Endothelial cell of umbilical vein (primary cell): ENCODE results near the gene MYO1E. TPM values are rescaled to one million over a fixed set of nuclear protein-coding genes. Genes with fewer than 3 reads are reported as not detected.

Experiments
- BruUV-seq: library from RNA; stranded (reverse); fragments of 400-500 nt; replicated peaks from 2 replicates; lab custom pipeline; 2021; lab: Mats Ljungman, UMichigan
- CTCF ChIA-PET: fragments of 300-600, 350-600 bp; sonication (Branson Sonifier 250); formaldehyde crosslinking; loops from one replicate; lab custom pipeline; 2021; ENCODE audit warnings: antibody characterized with exemption, inconsistent platforms; lab: Charles Lee
- POLR2A ChIA-PET: fragments of 300-600, 350-600 bp; sonication (Branson Sonifier 250); formaldehyde crosslinking; loops from one replicate; lab custom pipeline; 2021; ENCODE audit warnings: antibody characterized with exemption, inconsistent platforms; lab: Charles Lee
- DNase-seq: peaks from one replicate; pipeline ENCODE4 v3.0.0-alpha.2; 2011; ENCODE audit warnings: low read depth, low spot score
- FAIRE-seq: peaks from 2 replicates; lab custom pipeline; 2011; peaks lifted over from hg19 to GRCh38; lab: Jason Lieb, UNC
- H2AFZ ChIP-seq: 2 replicates; pipeline ENCODE4 v1.6.0; 2012; ENCODE audit warnings: low read depth, low read length, control low read depth, inconsistent platforms
- H3K27ac ChIP-seq: 2 replicates; pipeline ENCODE4 v1.5.1; 2011; ENCODE audit warnings: low read depth, mild to moderate bottlenecking, control low read depth, low read length, moderate library complexity; ENCODE audit not compliant: insufficient read depth
- H3K27me3 ChIP-seq, 2 experiments: 2 replicates each; pipeline versions ENCODE4 v1.6.0 to v1.6.1; 2011; ENCODE audit warnings: low read length in 2 of 2, mixed read lengths in 1 of 2; ENCODE audit not compliant: control insufficient read depth in 2 of 2, insufficient read depth in 2 of 2
- H3K36me3 ChIP-seq, 2 experiments: 2 replicates in 1 of 2; 3 replicates in 1 of 2; pipeline ENCODE4 v1.5.1; 2011; ENCODE audit warnings: low read length in 2 of 2, mild to moderate bottlenecking in 1 of 2, moderate library complexity in 1 of 2; ENCODE audit not compliant: control insufficient read depth in 2 of 2, insufficient read depth in 2 of 2; ENCODE audit errors: extremely low read depth in 1 of 2
- H3K4me1 ChIP-seq: 3 replicates; pipeline ENCODE4 v1.5.1; 2011; ENCODE audit warnings: mild to moderate bottlenecking, low read length; ENCODE audit not compliant: control insufficient read depth, insufficient read depth; ENCODE audit errors: extremely low read depth
- H3K4me2 ChIP-seq: 2 replicates; pipeline ENCODE4 v1.6.1; 2011; ENCODE audit warnings: low read length, control low read depth, mixed read lengths; ENCODE audit not compliant: insufficient read depth
- H3K4me3 ChIP-seq, 3 experiments: fragments of 200-600 bp in 1 of 3; sonication (generic), shearing (Covaris generic) in 1 of 3; replicated peaks in 1 of 3; 2 replicates each; pipeline ENCODE4 v1.5.1; 2011 to 2016; ENCODE audit warnings: control low read depth in 3 of 3, low read length in 3 of 3, mild to moderate bottlenecking in 2 of 3, inconsistent platforms in 1 of 3, low read depth in 1 of 3, moderate library complexity in 1 of 3; ENCODE audit not compliant: insufficient read depth in 1 of 3
- H3K79me2 ChIP-seq: 2 replicates; pipeline ENCODE4 v1.6.0; 2012; ENCODE audit warnings: low read length, inconsistent platforms; ENCODE audit not compliant: control insufficient read depth, insufficient read depth
- H3K9ac ChIP-seq: replicated peaks from 2 replicates; pipeline ENCODE3; 2011; ENCODE audit warnings: low read length, control low read depth; ENCODE audit not compliant: insufficient read depth; ENCODE audit errors: extremely low read depth
- H3K9me1 ChIP-seq: replicated peaks from 3 replicates; pipeline ENCODE4 v1.6.0; 2011; ENCODE audit warnings: mild to moderate bottlenecking, low read length; ENCODE audit not compliant: control insufficient read depth, insufficient read depth; ENCODE audit errors: extremely low read depth
- H3K9me3 ChIP-seq: replicated peaks from 2 replicates; pipeline ENCODE4 v1.5.1; 2012; ENCODE audit warnings: low read length, inconsistent platforms; ENCODE audit not compliant: control insufficient read depth, insufficient read depth
- H4K20me1 ChIP-seq: replicated peaks from 2 replicates; pipeline ENCODE3; 2011; ENCODE audit warnings: mild to moderate bottlenecking, low read length; ENCODE audit not compliant: control insufficient read depth, insufficient read depth; ENCODE audit errors: extremely low read depth
- EZH2 ChIP-seq: IDR thresholded peaks from 2 replicates; pipeline ENCODE4 v1.6.1; 2012; ENCODE audit warnings: borderline replicate concordance, low read depth, mild to moderate bottlenecking, moderate library complexity, low read length, inconsistent platforms; ENCODE audit not compliant: severe bottlenecking
- FOS ChIP-seq: IDR thresholded peaks from 2 replicates; pipeline ENCODE4 v1.6.1; 2011; ENCODE audit warnings: mild to moderate bottlenecking, low read length, moderate library complexity, borderline replicate concordance; ENCODE audit not compliant: insufficient read depth
- GATA2 ChIP-seq: IDR thresholded peaks from 2 replicates; pipeline ENCODE4 v1.7.0; 2011; ENCODE audit warnings: low read depth, mild to moderate bottlenecking, moderate library complexity, mixed read lengths, low read length; ENCODE audit not compliant: insufficient read length, insufficient read depth
- JUN ChIP-seq: IDR thresholded peaks from 2 replicates; pipeline ENCODE4 v1.6.1; 2011; ENCODE audit warnings: borderline replicate concordance, low read depth; ENCODE audit not compliant: insufficient read length, insufficient read depth
- MAX ChIP-seq: IDR thresholded peaks from 2 replicates; pipeline ENCODE4 v1.6.1; 2011; ENCODE audit not compliant: insufficient read depth, insufficient read length
- MYC ChIP-seq: IDR thresholded peaks from one replicate; pipeline ENCODE4 v1.6.1; 2011; ENCODE audit warnings: mild to moderate bottlenecking, low read depth, low read length
- POLR2A ChIP-seq: IDR thresholded peaks from 2 replicates; pipeline ENCODE4 v1.6.1; 2012; ENCODE audit warnings: low read depth, mild to moderate bottlenecking, control low read depth, low read length
- POLR2AphosphoS5 ChIP-seq: IDR thresholded peaks from 2 replicates; pipeline ENCODE4 v1.6.1; 2012; ENCODE audit warnings: low read depth, mild to moderate bottlenecking, control low read depth, low read length, moderate library complexity; ENCODE audit not compliant: insufficient read depth
- dilution Hi-C: fragments of 300-500 bp; cut with MboI; formaldehyde crosslinking; loops from one replicate; pipeline ENCODE4 v1.15.0; 2019; ENCODE audit warnings: low sequenced_read_pairs; ENCODE audit not compliant: extremely low pct_ligation_motif_present
- intact Hi-C: fragments of 100-400 bp; cut with micrococcal nuclease; formaldehyde crosslinking; loops from one replicate; pipeline ENCODE4 v1.10.0; 2022
- polyA plus RNA-seq, 4 experiments: library from polyadenylated mRNA; depleted of rRNA in 3 of 4; stranded (reverse) in 3 of 4; unstranded in 1 of 4; fragments of >200 nt; gene quantifications; 2 replicates each; pipeline versions ENCODE4 v1.2.1 to v1.2.3, GENCODE V29; 2011 to 2012; ENCODE audit warnings: missing spikeins in 1 of 4
- total RNA-seq: library from RNA; stranded (reverse); gene quantifications from 2 replicates; pipeline ENCODE4 v1.2.3, GENCODE V29; 2021
- TF ChIP-seq, protein P1 (sequence below), 2 donors: IDR thresholded peaks; 1 replicate in 1 of 2; 2 replicates in 1 of 2; pipeline ENCODE4 v1.5.1; 2011; ENCODE audit warnings: low read length in 2 of 2, mild to moderate bottlenecking in 2 of 2, moderate library complexity in 2 of 2, control low read depth in 1 of 2, inconsistent platforms in 1 of 2, low read depth in 1 of 2; ENCODE audit not compliant: insufficient read depth in 1 of 2; ENCODE audit errors: extremely low read depth in 1 of 2

MYO1E gene
- total and polyA plus RNA-seq, 2 donors (not counting 3 experiments of a cell fraction or from before 2014, with no cell fraction given): 31.6 to 218 TPM

GRCh38 chr15:59243622-59244021 is 129.0 kb downstream of the MYO1E start:
- dilution Hi-C loops: no loop called here

More at GRCh38 chr15:59243622-59244021, 129.0 kb downstream of the MYO1E start:
- peaks cover 13% of the 10 kb centered on the region for H3K79me2 ChIP-seq
- DNase-seq (no peak), FAIRE-seq (no peak)
- H3K4me2 ChIP-seq: no peak overlapping the region
- H3K4me1 ChIP-seq: peaks cover 3% of the 10 kb centered on the region
- H4K20me1 ChIP-seq: no peaks in the 10 kb centered on the region
- H3K9ac ChIP-seq: no peak overlapping the region
- no TSS peak for BruUV-seq
- CTCF ChIA-PET: no interaction called here
- POLR2A ChIA-PET: no interaction called here
- H3K9me3 ChIP-seq: no peaks in the 10 kb centered on the region
- no peak overlapping the region for H3K27ac ChIP-seq
- intact Hi-C loops: no loop called here
- no peak overlapping the region for H3K4me3 ChIP-seq
- H3K9me1 ChIP-seq: no peaks in the 10 kb centered on the region
- TF ChIP-seq MAX (no peak), MYC (no peak), EZH2 (no peak), FOS (no peak), POLR2A (no peak), JUN (no peak), GATA2 (no peak), POLR2AphosphoS5 (no peak)
- TF ChIP-seq, protein P1, sequence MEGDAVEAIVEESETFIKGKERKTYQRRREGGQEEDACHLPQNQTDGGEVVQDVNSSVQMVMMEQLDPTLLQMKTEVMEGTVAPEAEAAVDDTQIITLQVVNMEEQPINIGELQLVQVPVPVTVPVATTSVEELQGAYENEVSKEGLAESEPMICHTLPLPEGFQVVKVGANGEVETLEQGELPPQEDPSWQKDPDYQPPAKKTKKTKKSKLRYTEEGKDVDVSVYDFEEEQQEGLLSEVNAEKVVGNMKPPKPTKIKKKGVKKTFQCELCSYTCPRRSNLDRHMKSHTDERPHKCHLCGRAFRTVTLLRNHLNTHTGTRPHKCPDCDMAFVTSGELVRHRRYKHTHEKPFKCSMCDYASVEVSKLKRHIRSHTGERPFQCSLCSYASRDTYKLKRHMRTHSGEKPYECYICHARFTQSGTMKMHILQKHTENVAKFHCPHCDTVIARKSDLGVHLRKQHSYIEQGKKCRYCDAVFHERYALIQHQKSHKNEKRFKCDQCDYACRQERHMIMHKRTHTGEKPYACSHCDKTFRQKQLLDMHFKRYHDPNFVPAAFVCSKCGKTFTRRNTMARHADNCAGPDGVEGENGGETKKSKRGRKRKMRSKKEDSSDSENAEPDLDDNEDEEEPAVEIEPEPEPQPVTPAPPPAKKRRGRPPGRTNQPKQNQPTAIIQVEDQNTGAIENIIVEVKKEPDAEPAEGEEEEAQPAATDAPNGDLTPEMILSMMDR (IDR thresholded peaks at IDR 0.05; ENCODE audit: extremely low read depth in 1 of 2, insufficient read depth in 1 of 2, low read depth in 1 of 2, low read length in 2 of 2): no peak
- H3K36me3 ChIP-seq: peaks cover 3 to 4% of the 10 kb centered on the region in 2 experiments
- no peaks in the 10 kb centered on the region for H3K27me3 ChIP-seq
- no peak overlapping the region for H2AFZ ChIP-seq
